Measurements from ENCODE around the gene NOMO2. TPM values are rescaled to one million over a fixed set of nuclear protein-coding genes. Genes with fewer than 3 reads are reported as not detected.
"Not testable (repeated sequence)": the region's sequence is repeated elsewhere in the genome, so short reads cannot be mapped to it uniquely, and the experiment has no call there.

NOMO2 gene
- total and polyA plus RNA-seq, 7 experiments from 2014 or later, result 56.0 to 95.0 (median 63.3) TPM

DNA sequence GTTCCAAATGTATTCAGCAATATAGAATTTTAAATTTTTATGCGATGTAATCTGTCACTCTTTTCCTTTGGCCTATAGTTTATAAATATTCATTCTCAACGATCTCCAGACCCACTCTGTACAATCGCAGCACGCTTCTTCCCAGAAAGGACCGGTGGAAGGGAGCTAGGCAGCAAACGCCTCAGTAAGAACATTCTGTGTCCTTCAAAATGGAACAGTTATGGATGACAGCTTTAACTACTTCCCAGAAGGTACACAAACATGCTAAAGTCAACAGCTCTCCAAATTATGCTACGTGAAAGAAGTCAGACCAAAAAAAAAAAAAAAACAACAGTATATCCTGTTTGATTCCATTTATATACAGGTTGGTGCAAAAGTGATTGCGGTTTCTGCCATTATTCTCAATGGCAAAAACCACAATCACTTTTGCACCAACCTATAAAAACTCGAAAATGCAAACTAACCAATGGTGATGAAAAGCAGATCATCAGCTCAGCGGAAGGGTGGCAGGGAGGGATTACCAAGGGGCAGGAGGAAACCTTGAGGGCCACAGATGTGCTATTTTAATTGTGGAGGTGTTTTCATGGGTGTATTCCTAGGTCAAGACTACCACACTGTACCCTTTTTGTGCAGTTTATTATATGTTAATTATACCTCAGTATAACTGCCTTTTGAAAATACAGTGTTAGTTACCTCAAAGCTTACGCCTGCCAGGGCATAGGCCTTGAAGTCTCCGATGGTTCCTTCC is 43.2 kb downstream of the NOMO2 start:
- POLR2A ChIA-PET; H3K27ac ChIP-seq (ENCODE audit: low read depth, low read length); CTCF ChIA-PET; H3K36me3 ChIP-seq (ENCODE audit: control insufficient read depth in 2 of 3, insufficient read depth in 3 of 3, low read length in 3 of 3); H3K4me1 Mint-ChIP-seq; DNase-seq; ATAC-seq; intact Hi-C loops (cut with micrococcal nuclease); H3K4me1 ChIP-seq (ENCODE audit: control insufficient read depth in 2 of 2, insufficient read depth in 2 of 2, low read length in 2 of 2); H3K27ac Mint-ChIP-seq; H3K9me3 Mint-ChIP-seq; H3K27me3 Mint-ChIP-seq; H3K27me3 ChIP-seq (ENCODE audit: control insufficient read depth in 2 of 2, insufficient read depth in 2 of 2, low read length in 2 of 2); H3K4me3 ChIP-seq (ENCODE audit: low read length); H3K36me3 Mint-ChIP-seq; H3K9me3 ChIP-seq (ENCODE audit: control insufficient read depth in 2 of 3, low read length in 3 of 3); H3K4me3 Mint-ChIP-seq: not testable (repeated sequence)

DNA sequence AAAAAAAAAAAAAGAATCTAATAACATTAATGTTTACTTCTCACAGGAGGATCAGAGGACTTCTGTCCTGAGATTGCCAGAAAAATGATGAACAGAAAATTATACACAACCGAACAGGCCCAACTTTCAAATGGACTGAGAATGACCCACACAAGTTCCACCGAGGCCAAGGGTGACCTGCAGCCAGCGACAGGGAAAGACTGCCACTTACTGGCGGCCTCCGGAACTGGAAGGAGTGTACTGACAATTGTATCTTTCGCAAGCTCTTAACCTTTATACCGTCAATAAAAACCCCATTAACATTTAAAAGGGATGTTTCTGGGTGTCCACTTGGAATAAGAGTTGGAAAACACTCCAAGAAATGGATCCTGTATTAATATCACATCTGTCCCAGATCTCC is 63.5 kb downstream of the NOMO2 start:
- H3K4me1 Mint-ChIP-seq; H3K27me3 Mint-ChIP-seq; H3K36me3 Mint-ChIP-seq; H3K4me1 ChIP-seq (ENCODE audit: control insufficient read depth in 2 of 2, insufficient read depth in 2 of 2, low read length in 2 of 2); intact Hi-C loops (cut with micrococcal nuclease); DNase-seq; H3K36me3 ChIP-seq (ENCODE audit: control insufficient read depth in 2 of 3, insufficient read depth in 3 of 3, low read length in 3 of 3); H3K4me3 Mint-ChIP-seq; H3K9me3 Mint-ChIP-seq; CTCF ChIA-PET; POLR2A ChIA-PET; H3K27ac ChIP-seq (ENCODE audit: low read depth, low read length); H3K27me3 ChIP-seq (ENCODE audit: control insufficient read depth in 2 of 2, insufficient read depth in 2 of 2, low read length in 2 of 2); H3K4me3 ChIP-seq (ENCODE audit: low read length); H3K9me3 ChIP-seq (ENCODE audit: control insufficient read depth in 2 of 3, low read length in 3 of 3); H3K27ac Mint-ChIP-seq: not testable (repeated sequence)
- ATAC-seq, result peak; percentile 57

GRCh38 chr16:18497032-18497431 is 64.9 kb downstream of the NOMO2 start:
- H3K27ac Mint-ChIP-seq; H3K36me3 Mint-ChIP-seq; H3K4me3 Mint-ChIP-seq; H3K4me1 ChIP-seq (ENCODE audit: control insufficient read depth in 2 of 2, insufficient read depth in 2 of 2, low read length in 2 of 2); POLR2A ChIA-PET; H3K4me1 Mint-ChIP-seq; CTCF ChIA-PET; H3K36me3 ChIP-seq (ENCODE audit: control insufficient read depth in 2 of 3, insufficient read depth in 3 of 3, low read length in 3 of 3); H3K9me3 ChIP-seq (ENCODE audit: control insufficient read depth in 2 of 3, low read length in 3 of 3); intact Hi-C loops (cut with micrococcal nuclease); H3K9me3 Mint-ChIP-seq; H3K27ac ChIP-seq (ENCODE audit: low read depth, low read length); H3K4me3 ChIP-seq (ENCODE audit: low read length); H3K27me3 Mint-ChIP-seq; H3K27me3 ChIP-seq (ENCODE audit: control insufficient read depth in 2 of 2, insufficient read depth in 2 of 2, low read length in 2 of 2); DNase-seq; ATAC-seq: not testable (repeated sequence)

- H3K4me3 Mint-ChIP-seq; H3K27ac Mint-ChIP-seq; H3K36me3 Mint-ChIP-seq; CTCF ChIA-PET; H3K36me3 ChIP-seq (ENCODE audit: control insufficient read depth in 2 of 3, insufficient read depth in 3 of 3, low read length in 3 of 3); H3K9me3 ChIP-seq (ENCODE audit: control insufficient read depth in 2 of 3, low read length in 3 of 3); H3K9me3 Mint-ChIP-seq; POLR2A ChIA-PET; H3K27me3 Mint-ChIP-seq; H3K27ac ChIP-seq (ENCODE audit: low read depth, low read length); H3K4me1 ChIP-seq (ENCODE audit: control insufficient read depth in 2 of 2, insufficient read depth in 2 of 2, low read length in 2 of 2); H3K4me1 Mint-ChIP-seq; H3K4me3 ChIP-seq (ENCODE audit: low read length); intact Hi-C loops (cut with micrococcal nuclease); H3K27me3 ChIP-seq (ENCODE audit: control insufficient read depth in 2 of 2, insufficient read depth in 2 of 2, low read length in 2 of 2); DNase-seq: not testable (repeated sequence)
- ATAC-seq, result peak; percentile 49
Observed at GRCh38 chr16:18492118-18492897, 69.6 kb downstream of the NOMO2 start.

DNA sequence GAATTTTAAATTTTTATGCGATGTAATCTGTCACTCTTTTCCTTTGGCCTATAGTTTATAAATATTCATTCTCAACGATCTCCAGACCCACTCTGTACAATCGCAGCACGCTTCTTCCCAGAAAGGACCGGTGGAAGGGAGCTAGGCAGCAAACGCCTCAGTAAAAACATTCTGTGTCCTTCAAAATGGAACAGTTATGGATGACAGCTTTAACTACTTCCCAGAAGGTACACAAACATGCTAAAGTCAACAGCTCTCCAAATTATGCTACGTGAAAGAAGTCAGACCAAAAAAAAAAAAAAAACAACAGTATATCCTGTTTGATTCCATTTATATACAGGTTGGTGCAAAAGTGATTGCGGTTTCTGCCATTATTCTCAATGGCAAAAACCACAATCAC is 125.9 kb downstream of the NOMO2 start:
- CTCF ChIA-PET; H3K27ac ChIP-seq (ENCODE audit: low read depth, low read length); H3K4me3 Mint-ChIP-seq; H3K36me3 Mint-ChIP-seq; H3K9me3 Mint-ChIP-seq; H3K27me3 ChIP-seq (ENCODE audit: control insufficient read depth in 2 of 2, insufficient read depth in 2 of 2, low read length in 2 of 2); ATAC-seq; H3K4me1 Mint-ChIP-seq; H3K27me3 Mint-ChIP-seq; H3K27ac Mint-ChIP-seq; H3K4me1 ChIP-seq (ENCODE audit: control insufficient read depth in 2 of 2, insufficient read depth in 2 of 2, low read length in 2 of 2); H3K4me3 ChIP-seq (ENCODE audit: low read length); intact Hi-C loops (cut with micrococcal nuclease); POLR2A ChIA-PET; DNase-seq; H3K36me3 ChIP-seq (ENCODE audit: control insufficient read depth in 2 of 3, insufficient read depth in 3 of 3, low read length in 3 of 3); H3K9me3 ChIP-seq (ENCODE audit: control insufficient read depth in 2 of 3, low read length in 3 of 3): not testable (repeated sequence)

DNA sequence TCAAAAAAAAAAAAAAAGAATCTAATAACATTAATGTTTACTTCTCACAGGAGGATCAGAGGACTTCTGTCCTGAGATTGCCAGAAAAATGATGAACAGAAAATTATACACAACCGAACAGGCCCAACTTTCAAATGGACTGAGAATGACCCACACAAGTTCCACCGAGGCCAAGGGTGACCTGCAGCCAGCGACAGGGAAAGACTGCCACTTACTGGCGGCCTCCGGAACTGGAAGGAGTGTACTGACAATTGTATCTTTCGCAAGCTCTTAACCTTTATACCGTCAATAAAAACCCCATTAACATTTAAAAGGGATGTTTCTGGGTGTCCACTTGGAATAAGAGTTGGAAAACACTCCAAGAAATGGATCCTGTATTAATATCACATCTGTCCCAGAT is 146.1 kb downstream of the NOMO2 start:
- H3K27ac ChIP-seq (ENCODE audit: low read depth, low read length); H3K27ac Mint-ChIP-seq; H3K9me3 ChIP-seq (ENCODE audit: control insufficient read depth in 2 of 3, low read length in 3 of 3); DNase-seq; H3K36me3 ChIP-seq (ENCODE audit: control insufficient read depth in 2 of 3, insufficient read depth in 3 of 3, low read length in 3 of 3); H3K27me3 Mint-ChIP-seq; H3K9me3 Mint-ChIP-seq; intact Hi-C loops (cut with micrococcal nuclease); POLR2A ChIA-PET; H3K4me1 Mint-ChIP-seq; H3K27me3 ChIP-seq (ENCODE audit: control insufficient read depth in 2 of 2, insufficient read depth in 2 of 2, low read length in 2 of 2); CTCF ChIA-PET; H3K4me3 ChIP-seq (ENCODE audit: low read length); H3K4me1 ChIP-seq (ENCODE audit: control insufficient read depth in 2 of 2, insufficient read depth in 2 of 2, low read length in 2 of 2); H3K36me3 Mint-ChIP-seq; H3K4me3 Mint-ChIP-seq: not testable (repeated sequence)
- peak; percentile 64 for ATAC-seq

Measured in naive thymus-derived CD4-positive, alpha-beta T cell (primary cell).